GM10266 (cell line): ENCODE data around the gene LYG2.
"Not testable (repeated sequence)": the region's sequence is repeated elsewhere in the genome, so short reads cannot be mapped to it uniquely, and the experiment has no call there.

ENCODE experiments used
- DNase-seq: peaks from one replicate; pipeline ENCODE4 v3.0.0; 2012; ENCODE audit errors: extremely low spot score
- CTCF ChIP-seq: IDR thresholded peaks from 2 replicates; pipeline ENCODE4 v1.5.1; 2012; ENCODE audit warnings: mild to moderate bottlenecking, low read depth; ENCODE audit not compliant: control insufficient read depth, insufficient read depth; ENCODE audit errors: missing control alignments

The LYG2 gene

GRCh38 chr2:99198103-99198841, 57.2 kb downstream of the LYG2 start:
- no peak for DNase-seq
- no peak for TF ChIP-seq CTCF

- not testable (repeated sequence) for DNase-seq
Measured at GRCh38 chr2:99192364-99192763, 63.1 kb downstream of the LYG2 start.
